HG03196 (cell line): ENCODE data around the gene BTBD8.

Experiments
- ATAC-seq: cut with Tn5 transposase; IDR thresholded peaks from one replicate; pipeline ENCODE4 v1.9.1; 2021; ENCODE audit not compliant: unreplicated experiment

The BTBD8 gene

DNA sequence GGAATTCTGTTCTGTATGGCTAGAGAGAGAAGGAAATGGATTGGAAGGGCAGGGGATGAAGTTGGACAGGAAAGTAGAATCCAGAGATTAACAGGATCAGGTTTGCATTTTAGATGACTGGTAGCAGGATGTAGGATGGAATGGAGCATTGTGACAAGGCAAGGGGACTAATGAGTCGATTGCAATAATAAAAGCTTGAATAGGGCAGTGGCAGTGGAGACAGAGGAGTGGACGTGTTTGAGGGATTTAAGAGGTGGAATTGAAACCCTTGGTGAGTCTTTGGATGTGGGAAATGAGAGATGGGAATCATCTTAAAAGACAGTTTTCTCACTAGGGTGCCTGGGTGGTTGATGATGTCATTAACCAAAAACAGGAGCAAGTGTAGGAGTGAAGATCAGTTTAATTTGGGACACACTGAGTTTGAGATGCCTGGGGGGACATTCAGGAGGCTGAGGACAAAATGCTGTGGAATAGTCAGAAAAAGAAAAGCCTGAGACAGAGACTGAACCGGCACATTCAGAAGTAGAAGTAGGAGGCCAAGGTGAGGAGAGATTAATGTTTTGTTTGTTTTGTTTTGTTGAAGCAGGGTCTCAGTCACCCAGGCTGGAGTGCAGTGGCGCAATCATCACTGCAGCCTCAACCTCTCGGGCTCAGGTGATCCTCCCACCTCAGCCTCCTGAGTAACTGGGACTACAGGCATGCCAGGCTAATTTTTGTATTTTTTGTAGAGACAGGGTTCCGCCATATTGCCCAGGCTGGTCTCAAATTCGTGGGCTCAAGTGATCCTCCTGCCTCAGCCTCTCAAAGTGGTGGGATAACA lies 108.5 kb downstream of the BTBD8 start:
- ATAC-seq = no peak

DNA sequence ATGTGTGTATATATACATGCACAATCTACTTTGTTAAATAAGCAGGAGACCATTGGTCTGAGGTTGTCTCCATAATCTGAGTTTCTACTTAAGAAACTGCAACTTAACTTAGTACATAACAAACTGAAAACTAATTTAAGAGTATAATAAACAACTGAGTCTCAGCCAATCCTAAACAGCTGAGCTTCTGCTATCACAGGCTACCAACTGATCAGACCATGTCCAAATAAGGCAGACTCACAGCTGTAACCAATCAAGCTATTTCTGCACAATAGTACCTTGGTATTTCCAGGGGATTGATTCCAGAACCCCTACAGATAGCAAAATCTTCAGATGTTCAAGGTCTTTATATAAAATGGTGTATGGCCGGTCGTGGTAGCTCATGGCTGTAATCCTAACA lies 111.6 kb downstream of the BTBD8 start:
- no peak for ATAC-seq

DNA sequence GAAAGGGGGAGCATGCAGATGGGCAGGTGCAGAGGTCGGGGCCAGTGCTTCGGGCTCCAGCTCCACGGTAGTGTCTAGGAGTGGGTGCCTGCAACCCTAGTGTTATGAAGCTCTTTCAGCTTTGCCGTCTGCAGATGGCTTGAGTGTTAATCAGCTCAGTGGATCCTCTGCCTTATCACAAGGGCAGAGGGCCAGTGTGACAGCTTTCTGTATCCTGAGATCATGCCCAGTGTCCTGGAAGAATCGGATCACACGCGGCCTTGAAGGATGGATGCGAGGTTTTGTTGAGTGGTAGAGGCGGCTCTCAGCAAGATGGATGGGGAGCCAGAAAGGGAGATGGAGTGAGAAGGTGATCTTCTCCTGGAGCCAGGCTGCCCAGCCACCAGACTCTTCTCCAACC lies 112.1 kb downstream of the BTBD8 start:
- ATAC-seq = no peak

DNA sequence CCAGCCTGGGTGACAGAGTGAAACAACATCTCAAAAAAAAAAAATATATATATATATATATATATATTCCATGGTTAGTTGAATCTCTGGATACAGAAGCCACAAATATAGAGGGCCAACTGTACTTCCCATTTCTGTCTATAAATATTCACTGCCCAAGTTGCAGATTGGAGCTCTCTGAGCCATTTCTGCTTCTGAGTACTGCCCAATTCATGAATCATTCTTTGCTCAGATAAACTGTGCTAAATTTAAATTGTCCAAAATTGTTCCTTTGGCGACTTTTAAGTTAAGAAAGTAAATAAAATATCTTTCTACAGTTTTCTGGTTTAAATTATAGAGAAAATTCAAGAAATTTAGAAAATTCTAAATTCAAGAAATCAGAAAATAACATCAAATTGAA lies 114.4 kb downstream of the BTBD8 start:
- ATAC-seq = no peak

DNA sequence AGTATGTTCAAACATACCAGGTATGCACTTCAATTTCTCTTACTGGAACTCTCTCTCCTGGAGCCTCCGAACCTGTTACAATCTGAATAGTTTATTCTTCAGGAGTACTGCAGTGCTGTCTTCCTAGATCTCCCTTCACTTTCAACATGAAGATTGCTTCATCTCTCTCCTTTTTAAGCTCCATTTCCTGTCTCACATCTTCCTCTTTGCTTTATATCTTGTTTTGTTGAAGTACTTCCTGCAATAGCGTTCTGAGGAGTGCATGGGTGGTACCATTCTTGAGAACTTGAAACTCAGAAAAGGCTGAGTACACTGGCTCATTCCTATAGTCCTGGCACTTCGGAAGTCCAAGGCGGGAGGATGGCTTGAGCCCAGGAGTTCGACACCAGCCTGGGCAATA lies 121.8 kb downstream of the BTBD8 start:
- ATAC-seq = no peak

DNA sequence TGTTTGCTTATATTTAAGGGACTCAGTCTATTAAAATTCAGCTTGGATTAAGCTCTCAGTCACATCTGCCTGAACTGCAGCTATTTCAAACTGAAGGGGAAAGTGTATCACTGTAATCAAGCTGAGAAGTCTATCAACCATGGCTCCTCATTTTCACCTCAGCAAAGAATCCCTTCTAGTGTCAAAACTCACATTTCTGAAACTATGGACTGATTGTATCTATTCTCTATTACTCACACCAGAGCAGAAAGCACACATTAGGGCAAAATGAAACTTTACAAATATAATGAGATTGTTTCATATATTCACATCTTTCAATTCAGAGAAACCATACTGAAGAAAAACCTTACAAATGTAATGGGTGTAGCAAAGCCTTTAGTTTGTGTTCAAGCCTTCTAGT lies 123.0 kb downstream of the BTBD8 start:
- ATAC-seq = no peak

DNA sequence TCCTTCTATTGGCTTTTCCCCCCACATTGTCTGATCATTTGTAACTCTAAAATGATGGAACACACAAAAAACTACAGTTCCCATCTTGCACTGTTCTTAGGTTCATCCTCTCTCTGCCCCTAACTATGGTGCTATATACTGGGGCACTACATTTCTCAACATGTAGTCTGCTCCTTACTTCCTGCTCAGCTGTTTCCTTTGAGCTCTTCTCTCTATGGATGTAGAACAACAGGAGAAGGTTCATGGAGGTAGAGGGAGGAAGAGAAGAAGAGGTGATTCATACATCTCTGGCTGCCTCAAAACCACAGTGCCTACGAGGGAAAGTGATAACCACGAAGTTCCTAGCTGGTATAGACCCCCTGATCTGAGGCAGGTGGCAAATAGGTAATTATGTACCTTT lies 130.6 kb downstream of the BTBD8 start:
- no peak for ATAC-seq

DNA sequence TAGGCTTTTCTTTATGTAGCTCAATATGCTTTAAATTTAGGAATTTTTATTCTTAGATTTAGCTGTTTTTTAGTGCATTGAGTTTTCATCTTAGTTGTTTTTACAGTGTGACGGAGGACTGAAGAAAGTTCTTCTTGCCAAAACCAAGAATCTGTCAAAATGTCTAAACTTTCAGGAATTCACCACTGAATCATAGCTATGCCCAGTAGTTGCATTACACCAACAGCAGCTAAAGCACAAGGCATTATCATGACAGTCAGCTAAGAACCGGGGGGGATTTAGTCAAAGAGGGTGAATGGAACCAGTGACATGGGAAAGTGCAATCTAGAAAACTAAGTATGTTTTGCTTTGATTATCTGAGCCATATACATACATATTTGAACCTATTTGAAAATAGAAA lies 131.0 kb downstream of the BTBD8 start:
- no peak for ATAC-seq

DNA sequence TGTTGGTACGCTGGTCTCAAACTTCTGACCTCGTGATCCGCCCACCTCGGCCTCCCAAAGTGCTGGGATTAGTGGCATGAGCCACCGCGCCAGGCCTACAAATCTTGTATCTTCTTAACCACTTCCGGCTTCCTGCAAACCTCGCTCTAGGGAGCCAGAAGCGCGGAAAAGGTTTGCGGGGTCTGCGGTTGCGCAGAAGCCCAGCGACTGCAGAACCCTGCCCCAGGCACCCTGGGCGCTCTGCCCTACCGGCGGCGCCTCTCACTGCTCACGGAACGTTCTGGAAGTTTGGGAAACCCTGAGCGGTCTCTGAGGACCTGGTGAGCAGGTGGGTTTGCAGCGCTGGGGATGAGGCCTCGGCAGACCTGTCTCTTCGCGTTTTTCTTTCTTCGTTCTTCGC lies 137.6 kb downstream of the BTBD8 start, which contains the start of gene C1orf146:
C1orf146 (plus strand) TSS at position 195 of the 400 bp plus-strand sequence. CDS start 13,506 bp downstream, outside the sequence.
- ATAC-seq = no peak

DNA sequence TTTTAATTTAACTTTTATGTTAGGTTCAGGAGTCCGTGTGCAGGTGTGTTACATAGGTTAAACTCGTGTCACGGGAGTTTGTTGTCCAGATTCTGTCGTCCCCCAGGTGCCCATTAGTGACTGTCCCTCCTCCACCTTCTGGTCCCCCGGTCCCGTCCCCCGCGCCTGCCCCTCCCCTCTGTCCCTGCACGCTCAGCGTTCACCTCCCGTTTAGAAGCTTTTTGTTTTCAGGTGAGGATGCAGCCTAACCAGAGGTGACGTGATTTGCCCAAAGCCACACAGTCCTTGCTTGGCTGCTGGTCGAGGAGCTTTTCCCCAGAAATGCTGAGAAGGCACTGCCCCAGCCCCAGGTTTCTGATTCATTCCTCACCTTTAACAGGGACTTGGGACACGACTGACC lies 138.4 kb downstream of the BTBD8 start:
- no peak for ATAC-seq

DNA sequence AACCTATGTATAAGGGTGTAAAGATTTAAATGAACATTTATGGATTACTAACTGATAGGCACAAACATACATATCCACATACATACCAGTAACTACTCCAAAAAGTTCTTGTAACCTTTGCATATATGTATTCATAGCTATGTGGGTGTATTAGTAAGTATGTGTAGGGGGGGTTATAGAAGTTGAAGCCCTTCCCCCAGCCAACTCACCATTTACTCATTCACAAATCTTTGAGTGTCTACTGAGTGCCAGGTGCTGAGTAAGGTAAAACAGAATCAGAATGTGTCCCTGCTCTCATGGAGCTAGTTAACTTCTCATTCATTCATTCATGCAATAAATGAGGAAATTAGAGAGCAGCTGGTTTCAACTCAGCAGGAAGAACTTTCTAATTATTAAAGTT lies 138.9 kb downstream of the BTBD8 start:
- no peak for ATAC-seq

DNA sequence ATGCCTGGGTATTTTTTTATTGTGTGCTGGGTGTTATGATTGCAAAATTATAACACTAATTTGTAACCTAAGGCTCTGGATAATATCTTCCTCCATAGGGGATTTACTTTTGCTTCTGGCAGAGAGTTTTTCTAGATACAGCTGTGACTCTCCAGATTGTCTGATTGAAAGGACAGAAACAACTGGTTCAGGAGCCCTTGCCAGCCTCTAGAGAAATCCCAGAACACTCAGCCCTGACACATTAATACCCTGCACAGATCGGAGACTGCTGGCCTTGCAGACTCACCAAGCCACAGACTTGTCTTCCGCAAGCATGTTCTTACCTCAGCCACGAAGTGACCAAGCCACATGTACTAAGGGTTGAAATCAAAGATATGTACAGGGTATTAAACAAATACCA lies 148.3 kb downstream of the BTBD8 start:
- ATAC-seq = no peak

DNA sequence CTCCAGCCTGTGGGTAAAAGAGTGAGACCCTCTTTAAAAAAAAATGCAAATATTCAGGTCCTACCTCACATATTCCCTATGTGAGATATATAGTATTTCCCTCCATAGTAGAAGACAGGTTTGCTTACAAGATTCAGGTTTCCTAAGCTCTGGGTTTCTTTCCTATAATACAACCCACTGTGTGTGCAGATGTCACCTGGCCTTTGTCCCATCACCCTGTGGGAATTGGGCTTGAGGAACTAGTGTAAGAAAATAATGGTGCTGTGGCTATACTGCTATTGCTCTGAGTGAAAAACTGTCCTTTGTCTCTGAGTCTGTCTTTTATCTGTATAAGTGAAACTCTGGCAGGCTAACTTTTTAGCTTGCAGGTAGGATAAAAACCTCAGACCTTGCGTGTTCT lies 150.6 kb downstream of the BTBD8 start:
- no peak for ATAC-seq
